PC-9 (cell line): ENCODE data around the gene ADAP1. TPM values are rescaled to one million over a fixed set of nuclear protein-coding genes. Genes with fewer than 3 reads are reported as not detected.

Experiments used
- BruUV-seq: library from RNA; stranded (reverse); fragments of 400-500 nt; replicated peaks from 2 replicates; lab custom pipeline; 2021; lab: Mats Ljungman, UMichigan
- CTCF ChIA-PET: fragments of 300-600 bp; sonication (Branson Sonifier 250); formaldehyde crosslinking; loops from one replicate; lab custom pipeline; 2022; ENCODE audit warnings: antibody characterized with exemption; lab: Charles Lee
- POLR2A ChIA-PET: fragments of 300-600 bp; sonication (Branson Sonifier 250); formaldehyde crosslinking; loops from one replicate; lab custom pipeline; 2022; ENCODE audit warnings: antibody characterized with exemption; ENCODE audit not compliant: unreplicated experiment; lab: Charles Lee
- DNase-seq, 2 experiments: peaks; one replicate each; pipeline versions ENCODE4 v3.0.0 to v3.0.0-alpha.2; 2015 to 2022; ENCODE audit warnings: mixed read lengths in 1 of 2
- H2AFZ ChIP-seq: fragments of 200-600 bp; sonication (generic); 2 replicates; pipeline ENCODE4 v1.8.1; 2017; ENCODE audit warnings: antibody characterized with exemption
- H3F3A ChIP-seq: fragments of 200-600 bp; sonication (generic); 2 replicates; pipeline ENCODE4 v1.8.1; 2017; ENCODE audit warnings: antibody characterized with exemption, mild to moderate bottlenecking, low read depth; ENCODE audit not compliant: insufficient read depth
- H3K27ac ChIP-seq: fragments of 200-600 bp; sonication (generic); 2 replicates; pipeline ENCODE4 v1.6.1; 2016; ENCODE audit warnings: mixed run types
- H3K27me3 ChIP-seq: fragments of 200-600 bp; sonication (generic); 2 replicates; pipeline ENCODE4 v1.6.1; 2016; ENCODE audit warnings: low read depth, mixed run types; ENCODE audit not compliant: insufficient read depth
- H3K36me3 ChIP-seq: fragments of 200-600 bp; sonication (generic); 2 replicates; pipeline ENCODE4 v1.6.1; 2016; ENCODE audit warnings: low read depth, mixed run types
- H3K4me1 ChIP-seq: fragments of 200-600 bp; sonication (generic); replicated peaks from 2 replicates; pipeline ENCODE4 v1.6.1; 2016; ENCODE audit warnings: mixed run types; ENCODE audit not compliant: insufficient read depth
- H3K4me2 ChIP-seq: fragments of 200-600 bp; sonication (generic); 2 replicates; pipeline ENCODE4 v1.6.1; 2017; ENCODE audit warnings: mixed run types
- H3K4me3 ChIP-seq: fragments of 200-600 bp; sonication (generic); 2 replicates; pipeline ENCODE4 v1.6.1; 2016; ENCODE audit warnings: mixed run types
- H3K79me2 ChIP-seq: fragments of 200-600 bp; sonication (generic); 2 replicates; pipeline ENCODE4 v1.6.1; 2017; ENCODE audit warnings: low read depth, mixed run types
- H3K9me2 ChIP-seq: fragments of 200-600 bp; sonication (generic); 2 replicates; pipeline ENCODE4 v1.8.1; 2017; ENCODE audit warnings: mild to moderate bottlenecking; ENCODE audit not compliant: insufficient read depth
- H3K9me3 ChIP-seq: fragments of 200-600 bp; sonication (generic); 2 replicates; pipeline ENCODE4 v1.8.1; 2016; ENCODE audit warnings: low read depth; ENCODE audit not compliant: insufficient read depth
- H4K20me1 ChIP-seq: fragments of 200-600 bp; sonication (generic); 2 replicates; pipeline ENCODE4 v1.8.1; 2017; ENCODE audit not compliant: insufficient read depth
- CTCF ChIP-seq: fragments of 200-600 bp; sonication (generic); conservative IDR thresholded peaks from 2 replicates; pipeline ENCODE4 v1.6.1; 2017; ENCODE audit warnings: mixed run types, antibody characterized with exemption, mild to moderate bottlenecking, moderate library complexity
- EZH2 ChIP-seq: fragments of 200-600 bp; sonication (generic); IDR thresholded peaks from 2 replicates; pipeline ENCODE4 v1.8.0; 2017; ENCODE audit warnings: antibody characterized with exemption, low read depth
- intact Hi-C: fragments of 100-400 bp; cut with micrococcal nuclease; formaldehyde crosslinking; loops from one replicate; pipeline ENCODE4 v1.10.0; 2022; ENCODE audit not compliant: unreplicated experiment
- total RNA-seq: library from RNA; stranded (reverse); gene quantifications from 2 replicates; pipeline ENCODE4 v1.2.3, GENCODE V29; 2021

ADAP1 gene
- total RNA-seq, 1 experiment from 2014 or later: 73.9 TPM

- no peak overlapping the region for H3K4me2 ChIP-seq
- ChIA-PET POLR2A (no interaction called here), CTCF (interaction anchor here (0.6 to 3.4 kb wide), 2 partner anchors 71 to 182 kb away, joined by 4 to 25 read pairs; no protein-coding TSS in a partner anchor)
- H3K9me3 ChIP-seq: no peaks in the 10 kb centered on the region
- H3F3A ChIP-seq: no peaks in the 10 kb centered on the region; the same call in 1 of the 2 replicates
- no peaks in the 10 kb centered on the region for H3K79me2 ChIP-seq
- H3K4me1 ChIP-seq: no peaks in the 10 kb centered on the region
- H4K20me1 ChIP-seq: peaks cover 5% of the 10 kb centered on the region; the same call in 1 of the 2 replicates
- H3K27me3 ChIP-seq: no peaks in the 10 kb centered on the region
- no peak overlapping the region for H3K27ac ChIP-seq
- no peak for TF ChIP-seq EZH2
- no peak for TF ChIP-seq CTCF
- no peaks in the 10 kb centered on the region for H3K9me2 ChIP-seq
- no TSS peak for BruUV-seq
- H2AFZ ChIP-seq: no peak overlapping the region
- H3K4me3 ChIP-seq: no peak overlapping the region
- no peaks in the 10 kb centered on the region for H3K36me3 ChIP-seq
- intact Hi-C loops: no loop called here
- no peak for DNase-seq
Measured at GRCh38 chr7:994592-995308, 40.3 kb upstream of the ADAP1 start.

GRCh38 chr7:992709-993607 lies 38.5 kb upstream of the ADAP1 start:
- no peaks in the 10 kb centered on the region for H3K4me1 ChIP-seq
- no peaks in the 10 kb centered on the region for H3F3A ChIP-seq
- no peaks in the 10 kb centered on the region for H3K27me3 ChIP-seq
- DNase-seq: peak; percentile 85 to 97
- H3K9me3 ChIP-seq: no peaks in the 10 kb centered on the region
- POLR2A ChIA-PET: interaction anchor here (0.7 to 1.0 kb wide), 2 partner anchors 29 to 73 kb away, joined by 4 to 9 read pairs; no protein-coding TSS in a partner anchor
- H4K20me1 ChIP-seq: peaks cover 2% of the 10 kb centered on the region; the same call in 1 of the 2 replicates
- no peaks in the 10 kb centered on the region for H3K79me2 ChIP-seq
- peak overlapping the region; percentile 12; the same call in 1 of the 2 replicates for H3K4me2 ChIP-seq
- H3K9me2 ChIP-seq: no peaks in the 10 kb centered on the region
- H3K27ac ChIP-seq: no peak overlapping the region
- intact Hi-C loops: loop anchor here (1.0 kb wide), 5 partner anchors 72 to 481 kb away; no protein-coding TSS in a partner anchor
- no peaks in the 10 kb centered on the region for H3K36me3 ChIP-seq
- CTCF ChIA-PET: interaction anchor here (0.6 to 3.4 kb wide), 5 partner anchors 15 to 183 kb away, joined by 3 to 25 read pairs (median 6); a partner anchor contains a TSS
- TF ChIP-seq CTCF: peak; percentile 99
- no peak for TF ChIP-seq EZH2
- H2AFZ ChIP-seq: no peak overlapping the region
- no peak overlapping the region for H3K4me3 ChIP-seq
- no TSS peak for BruUV-seq
